ENCODE data around the gene CCER1. TPM values are rescaled to one million over a fixed set of nuclear protein-coding genes. Genes with fewer than 3 reads are reported as not detected.
A peak's percentile ranks its signal among the peaks of the same experiment; 100 is the strongest.

CCER1 gene
- total and polyA plus RNA-seq, 8 donors = not detected

DNA sequence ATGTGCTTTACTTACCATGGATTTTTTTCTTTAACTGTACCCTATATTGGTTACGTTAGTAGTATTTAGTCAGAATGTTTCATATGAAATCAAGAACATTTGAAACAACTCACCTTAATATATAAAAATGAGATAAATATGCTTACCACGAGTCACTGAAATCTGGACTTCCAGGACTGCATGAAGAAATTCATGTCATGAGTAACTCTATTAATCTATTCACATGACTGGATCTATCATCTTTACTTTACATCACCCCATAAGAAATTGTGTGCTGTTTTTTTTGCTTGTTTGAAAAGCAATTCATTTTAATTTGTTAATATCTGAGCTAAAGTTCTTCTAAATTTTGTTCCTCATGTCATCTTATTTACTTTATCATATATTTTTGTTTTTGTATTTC is 44.6 kb upstream of the CCER1 start:
- TF ChIP-seq POLR2AphosphoS5 (IDR thresholded peaks at IDR 0.05) (no peak), EP300 (IDR thresholded peaks at IDR 0.05) (no peak), POLR2A (IDR thresholded peaks at IDR 0.05) (no peak)
- TF ChIP-seq, protein P1, sequence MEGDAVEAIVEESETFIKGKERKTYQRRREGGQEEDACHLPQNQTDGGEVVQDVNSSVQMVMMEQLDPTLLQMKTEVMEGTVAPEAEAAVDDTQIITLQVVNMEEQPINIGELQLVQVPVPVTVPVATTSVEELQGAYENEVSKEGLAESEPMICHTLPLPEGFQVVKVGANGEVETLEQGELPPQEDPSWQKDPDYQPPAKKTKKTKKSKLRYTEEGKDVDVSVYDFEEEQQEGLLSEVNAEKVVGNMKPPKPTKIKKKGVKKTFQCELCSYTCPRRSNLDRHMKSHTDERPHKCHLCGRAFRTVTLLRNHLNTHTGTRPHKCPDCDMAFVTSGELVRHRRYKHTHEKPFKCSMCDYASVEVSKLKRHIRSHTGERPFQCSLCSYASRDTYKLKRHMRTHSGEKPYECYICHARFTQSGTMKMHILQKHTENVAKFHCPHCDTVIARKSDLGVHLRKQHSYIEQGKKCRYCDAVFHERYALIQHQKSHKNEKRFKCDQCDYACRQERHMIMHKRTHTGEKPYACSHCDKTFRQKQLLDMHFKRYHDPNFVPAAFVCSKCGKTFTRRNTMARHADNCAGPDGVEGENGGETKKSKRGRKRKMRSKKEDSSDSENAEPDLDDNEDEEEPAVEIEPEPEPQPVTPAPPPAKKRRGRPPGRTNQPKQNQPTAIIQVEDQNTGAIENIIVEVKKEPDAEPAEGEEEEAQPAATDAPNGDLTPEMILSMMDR (IDR thresholded peaks at IDR 0.05) = no peak
- Histone ChIP-seq H3K36me3 (no peaks in the 10 kb centered on the region), H3K4me1 (peaks cover 0 to 8% (median 0%) of the 10 kb centered on the region in 4 donors), H3K4me3 (no peak overlapping the region), H3K9me3 (no peaks in the 10 kb centered on the region), H3K27ac (no peak overlapping the region), H3K27me3 (no peaks in the 10 kb centered on the region)
- WGBS, 5 donors = 84 to 96% (median 89%) methylated on average over 2 of the region's 2 CpGs
- intact Hi-C loops (cut with DNase I; ENCODE audit: low total_unique reads) = no loop called here
- no peak for DNase-seq

DNA sequence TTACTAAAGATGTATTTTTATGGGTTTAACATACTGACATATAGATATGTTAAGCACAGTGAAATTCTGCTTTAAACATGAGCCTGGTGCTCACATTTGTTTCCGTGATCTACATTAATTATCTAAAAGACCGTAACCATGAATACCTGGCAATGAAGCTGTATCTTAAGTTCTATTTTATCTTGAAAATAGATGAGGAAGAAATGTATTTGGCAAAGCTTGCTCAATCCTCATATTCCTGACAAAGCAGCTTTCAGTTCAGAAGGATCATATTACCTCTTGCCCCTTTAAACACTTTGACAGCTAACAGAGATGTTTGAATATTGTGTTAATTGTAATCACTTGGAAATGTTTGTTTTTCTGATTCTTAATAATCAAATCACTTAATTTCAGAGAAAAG is 40.0 kb upstream of the CCER1 start:
- H3K27ac ChIP-seq = no peak overlapping the region
- WGBS, 5 donors = 39 to 59% (median 42%) methylated on average over 2 of the region's 2 CpGs
- TF ChIP-seq EP300 (IDR thresholded peaks at IDR 0.05) (no peak), POLR2A (IDR thresholded peaks at IDR 0.05) (no peak), POLR2AphosphoS5 (IDR thresholded peaks at IDR 0.05) (no peak)
- TF ChIP-seq, protein P1 (IDR thresholded peaks at IDR 0.05) = no peak
- no peaks in the 10 kb centered on the region for H3K4me1 ChIP-seq
- no peaks in the 10 kb centered on the region for H3K9me3 ChIP-seq
- H3K4me3 ChIP-seq = no peak overlapping the region
- peak in 1 of 2 donors; percentile 37 for DNase-seq
- intact Hi-C loops (cut with DNase I; ENCODE audit: low total_unique reads) = no loop called here
- no peaks in the 10 kb centered on the region for H3K36me3 ChIP-seq
- H3K27me3 ChIP-seq = no peaks in the 10 kb centered on the region

DNA sequence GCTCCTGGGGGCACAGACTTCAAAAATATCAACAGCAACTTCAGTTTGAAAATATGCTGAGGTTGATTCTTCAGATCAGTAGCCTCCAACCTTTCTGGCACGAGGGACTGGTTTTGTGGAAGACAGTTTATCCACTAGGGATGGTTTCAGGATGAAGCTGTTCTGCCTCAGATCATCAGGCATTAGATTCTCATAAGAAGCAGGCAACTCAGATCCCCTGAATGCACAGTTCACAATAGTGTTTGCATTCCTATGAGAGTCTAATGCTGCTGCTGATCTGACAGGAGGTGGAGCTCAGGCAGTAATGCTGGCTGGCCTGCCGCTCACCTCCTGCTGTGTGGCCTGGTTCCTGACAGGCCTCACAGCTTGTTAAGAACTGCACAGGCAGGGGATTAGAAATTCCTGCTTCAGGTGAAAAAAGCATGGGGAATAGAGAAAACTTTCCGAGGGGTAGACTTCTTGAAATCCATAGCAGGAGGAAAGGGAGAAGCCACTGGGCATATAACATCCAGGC is 37.0 kb upstream of the CCER1 start:
- H3K27ac ChIP-seq = no peak overlapping the region
- 81 to 94% (median 92%) methylated on average over 3 of the region's 3 CpGs for WGBS, 5 donors
- no peak overlapping the region for H3K4me3 ChIP-seq
- H3K27me3 ChIP-seq = no peaks in the 10 kb centered on the region
- intact Hi-C loops (cut with DNase I; ENCODE audit: low total_unique reads) = no loop called here
- TF ChIP-seq POLR2AphosphoS5 (IDR thresholded peaks at IDR 0.05) (no peak), POLR2A (IDR thresholded peaks at IDR 0.05) (no peak), EP300 (IDR thresholded peaks at IDR 0.05) (no peak)
- TF ChIP-seq, protein P1 (IDR thresholded peaks at IDR 0.05) = no peak
- H3K36me3 ChIP-seq = no peaks in the 10 kb centered on the region
- no peaks in the 10 kb centered on the region for H3K4me1 ChIP-seq
- no peaks in the 10 kb centered on the region for H3K9me3 ChIP-seq
- DNase-seq = no peak

- WGBS, 5 donors = 58 to 62% (median 60%) methylated on average over 3 of the region's 3 CpGs
- Histone ChIP-seq H3K27ac (no peak overlapping the region), H3K9me3 (no peaks in the 10 kb centered on the region), H3K4me3 (no peak overlapping the region), H3K36me3 (no peaks in the 10 kb centered on the region), H3K4me1 (no peaks in the 10 kb centered on the region), H3K27me3 (no peaks in the 10 kb centered on the region)
- no peak for TF ChIP-seq EP300 (IDR thresholded peaks at IDR 0.05)
- no peak for TF ChIP-seq POLR2A (IDR thresholded peaks at IDR 0.05)
- TF ChIP-seq, protein P1 (IDR thresholded peaks at IDR 0.05) = no peak
- TF ChIP-seq POLR2AphosphoS5 (IDR thresholded peaks at IDR 0.05) = no peak
- intact Hi-C loops (cut with DNase I; ENCODE audit: low total_unique reads) = no loop called here
- no peak for DNase-seq
Measured at GRCh38 chr12:90990611-90991010, 35.6 kb upstream of the CCER1 start.
